NT2/D1 (cell line): ENCODE measurements around the gene SF3B1.

ENCODE experiments used
- YY1 ChIP-seq: IDR thresholded peaks from 2 replicates; pipeline ENCODE4 v1.6.1; 2011; ENCODE audit not compliant: insufficient read length, insufficient read depth
- ZNF274 ChIP-seq: IDR thresholded peaks from 2 replicates; pipeline ENCODE4 v1.6.1; 2011; ENCODE audit warnings: mild to moderate bottlenecking, low read depth, low read length

- no peak for TF ChIP-seq YY1
- TF ChIP-seq ZNF274, result no peak
These were observed 20.8 kb downstream of the SF3B1 start for GRCh38 chr2:197414039-197414438.
